SK-N-SH treated with all-trans-retinoic acid at 6 μM for 48 hours (cell line): ENCODE results near the gene CDK11B.

Source experiments
- ARNTL ChIP-seq: fragments of 450-650 bp; formaldehyde crosslinking; IDR thresholded peaks from 2 replicates; pipeline ENCODE4 v1.5.0; 2020; ENCODE audit warnings: low read depth, mild to moderate bottlenecking, moderate library complexity, borderline replicate concordance
- BACH2 ChIP-seq: fragments of 250-450 bp; sonication (Bioruptor Pico); IDR thresholded peaks from 2 replicates; pipeline ENCODE4 v1.9.0; 2021; ENCODE audit warnings: mild to moderate bottlenecking, borderline replicate concordance
- CSRNP3 ChIP-seq: fragments of 250-450 bp; sonication (Bioruptor Pico); IDR thresholded peaks from 2 replicates; pipeline ENCODE4 v1.5.1; 2021; ENCODE audit warnings: mild to moderate bottlenecking, moderate library complexity
- GLIS3 ChIP-seq: fragments of 250-450 bp; sonication (Bioruptor Pico); IDR thresholded peaks from 2 replicates; pipeline ENCODE4 v1.5.0; 2020; ENCODE audit warnings: mild to moderate bottlenecking, moderate library complexity
- ISL1 ChIP-seq: fragments of 250-450 bp; sonication (Bioruptor Pico); IDR thresholded peaks from 2 replicates; pipeline ENCODE4 v2.1.2; 2022; ENCODE audit warnings: mild to moderate bottlenecking, moderate library complexity
- PATZ1 ChIP-seq: fragments of 250-450 bp; sonication (Bioruptor Pico); IDR thresholded peaks from 2 replicates; pipeline ENCODE4 v1.8.0; 2020; ENCODE audit warnings: mild to moderate bottlenecking, moderate library complexity, borderline replicate concordance
- PPARA ChIP-seq: fragments of 250-450 bp; sonication (Bioruptor Pico); IDR thresholded peaks from 2 replicates; pipeline ENCODE4 v1.5.0; 2020; ENCODE audit warnings: mild to moderate bottlenecking, borderline replicate concordance
- TCF4 ChIP-seq: fragments of 250-450 bp; sonication (Bioruptor Pico); IDR thresholded peaks from 2 replicates; pipeline ENCODE4 v1.8.0; 2021; ENCODE audit warnings: mild to moderate bottlenecking, moderate library complexity, borderline replicate concordance
- TOX ChIP-seq: fragments of 250-450 bp; sonication (Bioruptor Pico); IDR thresholded peaks from 2 replicates; pipeline ENCODE4 v1.8.0; 2021; ENCODE audit warnings: mild to moderate bottlenecking, moderate library complexity, borderline replicate concordance
- ZC3H10 ChIP-seq: fragments of 250-450 bp; sonication (Bioruptor Pico); IDR thresholded peaks from 2 replicates; pipeline ENCODE4 v1.5.1; 2021; ENCODE audit warnings: mild to moderate bottlenecking, moderate library complexity
- ZFP3 ChIP-seq: fragments of 250-450 bp; sonication (Bioruptor Pico); IDR thresholded peaks from 2 replicates; pipeline ENCODE4 v1.5.0; 2020; ENCODE audit warnings: mild to moderate bottlenecking, moderate library complexity
- ZNF70 ChIP-seq: fragments of 450-650 bp; formaldehyde crosslinking; IDR thresholded peaks from 2 replicates; pipeline ENCODE4 v1.5.0; 2020; ENCODE audit warnings: mild to moderate bottlenecking, moderate library complexity

- TF ChIP-seq BACH2 (CRISPR knock-in tag), result no peak
- no peak for TF ChIP-seq PATZ1 (CRISPR knock-in tag)
- no peak for TF ChIP-seq TCF4 (CRISPR knock-in tag)
- no peak for TF ChIP-seq CSRNP3
- TF ChIP-seq ZFP3 (CRISPR knock-in tag), result no peak
- TF ChIP-seq ZC3H10 (CRISPR knock-in tag), result no peak
- no peak for TF ChIP-seq ISL1 (CRISPR knock-in tag)
- TF ChIP-seq PPARA (CRISPR knock-in tag), result no peak
- TF ChIP-seq ZNF70 (CRISPR knock-in tag), result no peak
- no peak for TF ChIP-seq TOX (CRISPR knock-in tag)
- no peak for TF ChIP-seq GLIS3 (CRISPR knock-in tag)
- no peak for TF ChIP-seq ARNTL (CRISPR knock-in tag)
These were observed 33.0 kb downstream of the CDK11B start for GRCh38 chr1:1625824-1626206.
